Gastroesophageal sphincter (tissue), 3 donors: Measurements from ENCODE around the gene ANKRD29.

Experiments used
- POLR2A ChIP-seq, 2 donors: fragments of 450-650 bp; IDR thresholded peaks; one replicate each; pipeline ENCODE4 v1.6.1; 2017; ENCODE audit warnings: antibody characterized with exemption in 2 of 2, mild to moderate bottlenecking in 2 of 2, moderate library complexity in 1 of 2
- TF ChIP-seq, protein P1 (sequence below), 4 experiments: fragments of 200-600 bp in 2 of 4; fragments of 450-650 bp in 2 of 4; sonication (generic) in 1 of 4; IDR thresholded peaks; one replicate each; pipeline ENCODE4 v1.5.1; 2017 to 2019; ENCODE audit warnings: antibody characterized with exemption in 4 of 4, mild to moderate bottlenecking in 2 of 4, moderate library complexity in 2 of 4

DNA sequence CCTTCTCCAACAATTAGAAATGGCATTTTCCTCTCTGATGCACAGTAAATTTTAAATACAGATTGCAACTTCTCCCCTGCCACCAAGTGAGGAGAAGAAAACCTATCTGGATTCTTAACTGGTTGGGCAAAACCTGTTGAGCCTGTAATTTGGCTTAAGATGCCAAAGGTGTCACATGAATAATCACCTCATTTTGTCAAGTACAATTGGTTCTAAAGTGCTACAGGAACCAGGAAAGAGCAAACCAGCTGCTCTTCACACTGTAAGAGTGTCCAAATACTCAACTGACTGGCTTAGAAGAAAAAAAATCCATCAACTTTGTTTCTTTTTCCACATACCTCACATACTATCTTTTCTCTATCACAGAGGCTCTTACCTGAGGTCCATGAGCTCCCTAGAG, 111.8 kb downstream of the ANKRD29 start:
- no peak for TF ChIP-seq POLR2A (IDR thresholded peaks at IDR 0.05)
- TF ChIP-seq, protein P1, sequence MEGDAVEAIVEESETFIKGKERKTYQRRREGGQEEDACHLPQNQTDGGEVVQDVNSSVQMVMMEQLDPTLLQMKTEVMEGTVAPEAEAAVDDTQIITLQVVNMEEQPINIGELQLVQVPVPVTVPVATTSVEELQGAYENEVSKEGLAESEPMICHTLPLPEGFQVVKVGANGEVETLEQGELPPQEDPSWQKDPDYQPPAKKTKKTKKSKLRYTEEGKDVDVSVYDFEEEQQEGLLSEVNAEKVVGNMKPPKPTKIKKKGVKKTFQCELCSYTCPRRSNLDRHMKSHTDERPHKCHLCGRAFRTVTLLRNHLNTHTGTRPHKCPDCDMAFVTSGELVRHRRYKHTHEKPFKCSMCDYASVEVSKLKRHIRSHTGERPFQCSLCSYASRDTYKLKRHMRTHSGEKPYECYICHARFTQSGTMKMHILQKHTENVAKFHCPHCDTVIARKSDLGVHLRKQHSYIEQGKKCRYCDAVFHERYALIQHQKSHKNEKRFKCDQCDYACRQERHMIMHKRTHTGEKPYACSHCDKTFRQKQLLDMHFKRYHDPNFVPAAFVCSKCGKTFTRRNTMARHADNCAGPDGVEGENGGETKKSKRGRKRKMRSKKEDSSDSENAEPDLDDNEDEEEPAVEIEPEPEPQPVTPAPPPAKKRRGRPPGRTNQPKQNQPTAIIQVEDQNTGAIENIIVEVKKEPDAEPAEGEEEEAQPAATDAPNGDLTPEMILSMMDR (IDR thresholded peaks at IDR 0.05), result no peak
